H1 (cell line): ENCODE measurements around the gene UMODL1. TPM values are rescaled to one million over a fixed set of nuclear protein-coding genes. Genes with fewer than 3 reads are reported as not detected.

Experiments used
- CTCF ChIA-PET: fragments of 300-600 bp; sonication (Branson Sonifier 250); formaldehyde crosslinking; loops from one replicate; lab custom pipeline; 2021; ENCODE audit not compliant: partially characterized antibody; lab: Charles Lee
- POLR2A ChIA-PET: fragments of 300-600 bp; sonication (Branson Sonifier 250); formaldehyde crosslinking; loops from one replicate; lab custom pipeline; 2021; ENCODE audit warnings: inconsistent platforms; ENCODE audit not compliant: partially characterized antibody; lab: Charles Lee
- DNase-seq, 2 experiments: peaks; one replicate each; pipeline versions ENCODE4 v3.0.0 to v3.0.0-alpha.2; 2010 to 2022; ENCODE audit warnings: low spot score in 2 of 2, low read depth in 1 of 2, mixed read lengths in 1 of 2
- FAIRE-seq: peaks from 2 replicates; lab custom pipeline; 2011; peaks lifted over from hg19 to GRCh38; lab: Jason Lieb, UNC
- H2AFZ ChIP-seq: 2 replicates; pipeline ENCODE4 v1.8.1; 2012; ENCODE audit warnings: low read length, inconsistent platforms
- H2AK5ac ChIP-seq: 2 replicates; pipeline ENCODE4 v1.6.1; 2013; ENCODE audit warnings: low read depth, low read length
- H2BK120ac ChIP-seq: replicated peaks from 2 replicates; pipeline ENCODE3; 2013; ENCODE audit warnings: low read depth, low read length, inconsistent platforms
- H2BK12ac ChIP-seq: 2 replicates; pipeline ENCODE4 v1.6.1; 2013; ENCODE audit warnings: low read depth, low read length
- H2BK15ac ChIP-seq: 2 replicates; pipeline ENCODE4 v1.6.1; 2013; ENCODE audit warnings: low read length
- H2BK20ac ChIP-seq: 2 replicates; pipeline ENCODE4 v1.6.1; 2013; ENCODE audit warnings: low read length
- H2BK5ac ChIP-seq: 2 replicates; pipeline ENCODE4 v1.6.1; 2013; ENCODE audit warnings: low read depth, low read length
- H3K14ac ChIP-seq: 2 replicates; pipeline ENCODE4 v1.6.1; 2013; ENCODE audit warnings: inconsistent platforms; ENCODE audit not compliant: insufficient read length
- H3K18ac ChIP-seq: 2 replicates; pipeline ENCODE4 v1.6.1; 2013; ENCODE audit warnings: low read length; ENCODE audit errors: extremely low read depth
- H3K23ac ChIP-seq: 2 replicates; pipeline ENCODE4 v1.6.1; 2013; ENCODE audit warnings: inconsistent platforms; ENCODE audit not compliant: insufficient read length
- H3K23me2 ChIP-seq: 2 replicates; pipeline ENCODE4 v1.6.1; 2013; ENCODE audit warnings: low read depth, low read length
- H3K27ac ChIP-seq: 2 replicates; pipeline ENCODE4 v1.6.1; 2011; ENCODE audit warnings: low read depth, low read length, inconsistent platforms
- H3K27me3 ChIP-seq, 4 experiments: replicated peaks in 1 of 4; 1 replicate in 1 of 4; 2 replicates in 3 of 4; pipeline versions ENCODE4 v1.6.1 to v1.8.1; 2011 to 2013; ENCODE audit warnings: low read length in 3 of 4, mild to moderate bottlenecking in 3 of 4, inconsistent platforms in 2 of 4, mixed read lengths in 2 of 4, moderate library complexity in 1 of 4; ENCODE audit not compliant: control insufficient read depth in 3 of 4, insufficient read depth in 3 of 4; ENCODE audit errors: extremely low read depth in 1 of 4
- H3K36me3 ChIP-seq, 4 experiments: 2 replicates each; pipeline versions ENCODE4 v1.6.1 to v1.8.1; 2011 to 2013; ENCODE audit warnings: mild to moderate bottlenecking in 4 of 4, low read length in 3 of 4, moderate library complexity in 2 of 4, control low read depth in 1 of 4, inconsistent platforms in 1 of 4; ENCODE audit not compliant: insufficient read depth in 4 of 4, control insufficient read depth in 2 of 4
- H3K4ac ChIP-seq: replicated peaks from 2 replicates; pipeline ENCODE3; 2013; ENCODE audit warnings: low read length, low read depth, mixed read lengths, inconsistent platforms; ENCODE audit not compliant: insufficient read length
- H3K4me1 ChIP-seq, 4 experiments: replicated peaks in 1 of 4; 1 replicate in 1 of 4; 2 replicates in 3 of 4; pipeline versions ENCODE4 v1.6.1 to v1.8.1; 2011 to 2013; ENCODE audit warnings: low read length in 3 of 4, inconsistent platforms in 2 of 4, mixed read lengths in 1 of 4; ENCODE audit not compliant: insufficient read depth in 4 of 4, control insufficient read depth in 3 of 4
- H3K4me2 ChIP-seq, 2 experiments: 2 replicates each; pipeline versions ENCODE4 v1.6.1 to v1.8.1; 2011 to 2013; ENCODE audit warnings: low read depth in 2 of 2, low read length in 2 of 2, control low read depth in 1 of 2, inconsistent platforms in 1 of 2, mild to moderate bottlenecking in 1 of 2; ENCODE audit not compliant: insufficient read depth in 1 of 2
- H3K4me3 ChIP-seq, 4 experiments: fragments of 200-600, 300-600 bp in 1 of 4; sonication (generic), shearing (Covaris generic), sonication (Bioruptor Twin) in 1 of 4; 2 replicates each; pipeline versions ENCODE4 v1.5.1 to v1.8.1; 2011 to 2016; ENCODE audit warnings: low read length in 4 of 4, low read depth in 3 of 4, control low read depth in 2 of 4, inconsistent platforms in 2 of 4, mild to moderate bottlenecking in 2 of 4, mixed read lengths in 1 of 4, moderate library complexity in 1 of 4; ENCODE audit not compliant: insufficient read depth in 2 of 4; ENCODE audit errors: extremely low read depth in 1 of 4
- H3K56ac ChIP-seq: replicated peaks from 2 replicates; pipeline ENCODE3; 2013; ENCODE audit warnings: low read depth, mild to moderate bottlenecking, mixed read lengths, low read length, inconsistent platforms; ENCODE audit not compliant: insufficient read length
- H3K79me1 ChIP-seq: 2 replicates; pipeline ENCODE4 v1.6.1; 2013; ENCODE audit warnings: low read depth, low read length, control low read depth
- H3K79me2 ChIP-seq, 2 experiments: 2 replicates each; pipeline versions ENCODE4 v1.6.1 to v1.8.1; 2012 to 2013; ENCODE audit warnings: low read length in 2 of 2, mild to moderate bottlenecking in 2 of 2, inconsistent platforms in 1 of 2; ENCODE audit not compliant: insufficient read depth in 2 of 2, control insufficient read depth in 1 of 2
- H3K9ac ChIP-seq, 4 experiments: replicated peaks in 1 of 4; 1 replicate in 1 of 4; 2 replicates in 3 of 4; pipeline versions ENCODE4 v1.6.1 to v1.8.1; 2011 to 2013; ENCODE audit warnings: low read depth in 3 of 4, low read length in 3 of 4, control low read depth in 2 of 4, mild to moderate bottlenecking in 2 of 4, moderate library complexity in 2 of 4, inconsistent platforms in 1 of 4; ENCODE audit errors: extremely low read depth in 1 of 4
- H3K9me3 ChIP-seq, 2 experiments: 2 replicates each; pipeline versions ENCODE4 v1.6.1 to v1.8.1; 2012 to 2013; ENCODE audit warnings: mild to moderate bottlenecking in 2 of 2, moderate library complexity in 2 of 2, control low read depth in 1 of 2, inconsistent platforms in 1 of 2, low read depth in 1 of 2, low read length in 1 of 2, mixed read lengths in 1 of 2; ENCODE audit not compliant: insufficient read depth in 2 of 2
- H4K20me1 ChIP-seq, 2 experiments: replicated peaks in 1 of 2; 2 replicates each; pipeline versions ENCODE3 to v1.8.1; 2011 to 2013; ENCODE audit warnings: inconsistent platforms in 2 of 2, low read length in 2 of 2, mild to moderate bottlenecking in 1 of 2; ENCODE audit not compliant: insufficient read depth in 2 of 2, control insufficient read depth in 1 of 2
- H4K5ac ChIP-seq: 2 replicates; pipeline ENCODE4 v1.6.1; 2013; ENCODE audit warnings: low read length, low read depth, mixed read lengths, inconsistent platforms; ENCODE audit not compliant: insufficient read length
- H4K8ac ChIP-seq: 2 replicates; pipeline ENCODE4 v1.8.0; 2013; ENCODE audit warnings: mild to moderate bottlenecking, moderate library complexity, low read length, inconsistent platforms; ENCODE audit not compliant: insufficient read depth; ENCODE audit errors: extremely low read depth
- H4K91ac ChIP-seq: replicated peaks from 2 replicates; pipeline ENCODE3; 2013; ENCODE audit warnings: low read length, mixed read lengths, inconsistent platforms; ENCODE audit not compliant: insufficient read length
- BRCA1 ChIP-seq: IDR thresholded peaks from 2 replicates; pipeline ENCODE4 v1.6.1; 2012; ENCODE audit warnings: low read depth, low read length, improper control_type of control experiment
- E2F6 ChIP-seq: IDR thresholded peaks from 2 replicates; pipeline ENCODE4 v1.6.1; 2012; ENCODE audit warnings: inconsistent platforms
- EP300 ChIP-seq, 2 experiments: IDR thresholded peaks; 1 replicate in 1 of 2; 2 replicates in 1 of 2; pipeline ENCODE4 v1.6.1; 2011 to 2012; ENCODE audit warnings: low read depth in 2 of 2, low read length in 2 of 2, mild to moderate bottlenecking in 2 of 2, borderline replicate concordance in 1 of 2, inconsistent platforms in 1 of 2, moderate library complexity in 1 of 2
- FOSL1 ChIP-seq: IDR thresholded peaks from 2 replicates; pipeline ENCODE4 v1.6.1; 2011; ENCODE audit warnings: mild to moderate bottlenecking, low read depth, low read length, moderate library complexity; ENCODE audit not compliant: insufficient read depth
- GTF2F1 ChIP-seq: IDR thresholded peaks from 2 replicates; pipeline ENCODE4 v1.6.1; 2012; ENCODE audit warnings: low read depth, low read length, improper control_type of control experiment, borderline replicate concordance
- HDAC6 ChIP-seq: IDR thresholded peaks from one replicate; pipeline ENCODE4 v1.7.1; 2012; ENCODE audit warnings: low read depth, mild to moderate bottlenecking, inconsistent platforms, low read length, moderate library complexity
- POLR2AphosphoS5 ChIP-seq: IDR thresholded peaks from 2 replicates; pipeline ENCODE4 v1.6.1; 2011; ENCODE audit warnings: low read depth, low read length
- RNF2 ChIP-seq: fragments of 200-900, 300-1000 bp; sonication (generic); IDR thresholded peaks from 2 replicates; pipeline ENCODE4 v1.7.1; 2016; ENCODE audit warnings: borderline replicate concordance, low read depth, mild to moderate bottlenecking, antibody characterized with exemption, low read length; ENCODE audit not compliant: poor library complexity, severe bottlenecking; ENCODE audit errors: missing control alignments
- SP4 ChIP-seq: IDR thresholded peaks from 2 replicates; pipeline ENCODE4 v1.6.1; 2012; ENCODE audit warnings: low read length, inconsistent platforms
- SUZ12 ChIP-seq: fragments of 200-600 bp; sonication (generic); IDR thresholded peaks from 2 replicates; pipeline ENCODE4 v1.6.1; 2012; ENCODE audit warnings: mild to moderate bottlenecking, inconsistent platforms, low read length, moderate library complexity, mixed read lengths
- WGBS, 2 experiments: shearing (Covaris generic) in 1 of 2; methylation state at CpG; one replicate each; pipeline versions ENCODE4 v1.1.6 to v1.1.7; 2013 to 2015; ENCODE audit warnings: low lambda C conversion rate in 2 of 2, mixed read lengths in 2 of 2, inconsistent platforms in 1 of 2, low coverage in 1 of 2, missing lambda C conversion rate in 1 of 2; ENCODE audit not compliant: insufficient replicate concordance in 2 of 2, insufficient coverage in 1 of 2, insufficient read length in 1 of 2; ENCODE audit errors: extremely low coverage in 1 of 2, missing lambda C conversion rate in 1 of 2; 5-methylcytosine and 5-hydroxymethylcytosine counted together
- polyA plus RNA-seq, 7 experiments: library from polyadenylated mRNA; depleted of rRNA in 3 of 7; stranded (reverse) in 5 of 7; unstranded in 2 of 7; fragments of >200 nt in 5 of 7; fragments of 200-250 nt in 2 of 7; gene quantifications; 1 replicate in 5 of 7; 2 replicates in 1 of 7; 4 replicates in 1 of 7; pipeline versions ENCODE4 v1.2.1 to v1.2.3, GENCODE V29; 2011 to 2013; ENCODE audit warnings: missing spikeins in 2 of 7, mixed read lengths in 2 of 7
- total RNA-seq: library from RNA; stranded (reverse); fragmentation: NEBNext Ultra II Directional; extraction: Animal tissue kit (Norgen Biotek cat#: 25700); gene quantifications from 2 replicates; pipeline ENCODE4 v1.2.1, GENCODE V29; 2021
- TF ChIP-seq, protein P1 (sequence below): IDR thresholded peaks from 2 replicates; pipeline ENCODE4 v1.6.1; 2011; ENCODE audit warnings: low read length, improper control_type of control experiment

UMODL1 gene
- total and polyA plus RNA-seq, 2 of the 8 experiments (the other 6 are each of a cell fraction or from before 2014, with no cell fraction given): not detected

GRCh38 chr21:42056468-42056867 is 14.6 kb upstream of the UMODL1 start:
- Histone ChIP-seq H2BK12ac (peak overlapping the region; percentile 60; the same call in 1 of the 2 replicates), H3K18ac (no peak overlapping the region; the same call in 1 of the 2 replicates), H3K79me1 (no peaks in the 10 kb centered on the region), H3K23ac (no peak overlapping the region), H3K9ac (no peak overlapping the region), H3K36me3 (no peaks in the 10 kb centered on the region), H4K20me1 (no peaks in the 10 kb centered on the region), H2BK5ac (peak overlapping the region; percentile 21; the same call in 1 of the 2 replicates), H3K79me2 (no peaks in the 10 kb centered on the region), H4K91ac (no peak overlapping the region), H2BK15ac (0 out of 2 replicates have a peak overlapping the region, but pooled peaks have one; percentile 81), H3K4ac (no peak overlapping the region), H2AFZ (peak overlapping the region; percentile 36; the same call in 1 of the 2 replicates), H3K4me2 (peak overlapping the region in 1 of 2 experiments; percentile 4; a peak in 1 of 4 replicates), H4K5ac (no peak overlapping the region), H4K8ac (no peak overlapping the region), H3K56ac (no peak overlapping the region), H2BK120ac (no peak overlapping the region), H3K23me2 (no peaks in the 10 kb centered on the region), H3K4me1 (peaks cover 0 to 12% (median 3%) of the 10 kb centered on the region in 4 experiments; a peak in 3 of 7 replicates), H2BK20ac (peak overlapping the region; percentile 72; the same call in 1 of the 2 replicates), H3K27me3 (no peaks in the 10 kb centered on the region), H3K27ac (no peak overlapping the region), H3K4me3 (no peak overlapping the region), H3K14ac (no peak overlapping the region), H2AK5ac (0 out of 2 replicates have a peak overlapping the region, but pooled peaks have one; percentile 13), H3K9me3 (peaks cover 0 to 2% of the 10 kb centered on the region in 2 experiments; a peak in 1 of 4 replicates)
- ChIA-PET CTCF (no interaction called here), POLR2A (no interaction called here)
- WGBS, 2 experiments: 91% methylated on average over 11 of the region's 11 CpGs; no CpG with 5 or more reads in 1 of the 2 experiments
- FAIRE-seq: no peak
- no peak for DNase-seq
- TF ChIP-seq FOSL1: no peak
- TF ChIP-seq, protein P1, sequence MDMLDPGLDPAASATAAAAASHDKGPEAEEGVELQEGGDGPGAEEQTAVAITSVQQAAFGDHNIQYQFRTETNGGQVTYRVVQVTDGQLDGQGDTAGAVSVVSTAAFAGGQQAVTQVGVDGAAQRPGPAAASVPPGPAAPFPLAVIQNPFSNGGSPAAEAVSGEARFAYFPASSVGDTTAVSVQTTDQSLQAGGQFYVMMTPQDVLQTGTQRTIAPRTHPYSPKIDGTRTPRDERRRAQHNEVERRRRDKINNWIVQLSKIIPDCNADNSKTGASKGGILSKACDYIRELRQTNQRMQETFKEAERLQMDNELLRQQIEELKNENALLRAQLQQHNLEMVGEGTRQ: no peak
- TF ChIP-seq GTF2F1: no peak
- no peak for TF ChIP-seq SP4
- TF ChIP-seq HDAC6: no peak
- TF ChIP-seq RNF2: no peak
- no peak for TF ChIP-seq BRCA1
- TF ChIP-seq POLR2AphosphoS5: no peak
- TF ChIP-seq EP300 (IDR thresholded peaks at IDR 0.05; ENCODE audit: borderline replicate concordance in 1 of 2, low read depth in 2 of 2, low read length in 2 of 2): no peak
- TF ChIP-seq E2F6: no peak
- TF ChIP-seq SUZ12: no peak
